Activated CD4-positive, CD25-positive, alpha-beta regulatory T cell treated with anti-CD3 and anti-CD28 coated beads, Interleukin-2, amount 50 U/mL, for 16 hours (primary cell): ENCODE results near the gene PRKAG3.

Source experiments
- DNase-seq: peaks from one replicate; pipeline ENCODE4 v3.0.0-alpha.2; 2020; ENCODE audit warnings: low read depth, low spot score

The PRKAG3 gene

GRCh38 chr2:218831378-218831990 is at the start of gene PRKAG3:
PRKAG3 (minus strand) TSS chr2:218831803.
- DNase-seq = no peak

- no peak for DNase-seq
These were observed 49.4 kb upstream of the PRKAG3 start for GRCh38 chr2:218880859-218881594.

GRCh38 chr2:218880102-218880858 is 48.7 kb upstream of the PRKAG3 start, which contains the start of gene WNT10A:
WNT10A (plus strand) TSS chr2:218880852; CDS start chr2:218880996, 144 bp downstream.
- peak; percentile 69 for DNase-seq

- DNase-seq = no peak
These were observed 48.1 kb upstream of the PRKAG3 start for GRCh38 chr2:218879776-218880101.

GRCh38 chr2:218878926-218879761 is 47.5 kb upstream of the PRKAG3 start:
- DNase-seq = no peak

GRCh38 chr2:218878486-218878885 is 46.9 kb upstream of the PRKAG3 start:
- DNase-seq = no peak

GRCh38 chr2:218877891-218878290 is 46.3 kb upstream of the PRKAG3 start:
- no peak for DNase-seq

GRCh38 chr2:218877331-218877730 is 45.7 kb upstream of the PRKAG3 start:
- no peak for DNase-seq

GRCh38 chr2:218876562-218877219 is 45.1 kb upstream of the PRKAG3 start:
- peak; percentile 48 for DNase-seq

- no peak for DNase-seq
These were observed 44.2 kb upstream of the PRKAG3 start for GRCh38 chr2:218875692-218876246.

- DNase-seq = no peak
These were observed 42.0 kb upstream of the PRKAG3 start for GRCh38 chr2:218873359-218874194.

- DNase-seq = no peak
These were observed 41.2 kb upstream of the PRKAG3 start for GRCh38 chr2:218872645-218873358.

- DNase-seq = no peak
These were observed 40.0 kb upstream of the PRKAG3 start for GRCh38 chr2:218871345-218872302.

- DNase-seq = no peak
These were observed 39.4 kb upstream of the PRKAG3 start for GRCh38 chr2:218870984-218871344.

GRCh38 chr2:218869064-218869463 is 37.5 kb upstream of the PRKAG3 start:
- no peak for DNase-seq

- no peak for DNase-seq
These were observed 36.3 kb upstream of the PRKAG3 start for GRCh38 chr2:218867900-218868299.

GRCh38 chr2:218865999-218866398 is 34.4 kb upstream of the PRKAG3 start:
- no peak for DNase-seq

GRCh38 chr2:218865396-218865795 is 33.8 kb upstream of the PRKAG3 start:
- DNase-seq = no peak
